Measurements from ENCODE around the gene TLR9. TPM values are rescaled to one million over a fixed set of nuclear protein-coding genes. Genes with fewer than 3 reads are reported as not detected.

The TLR9 gene
- total and polyA plus RNA-seq, 9 of the 15 experiments (the other 6 are each of a cell fraction or from before 2014, with no cell fraction given) = not detected

DNA sequence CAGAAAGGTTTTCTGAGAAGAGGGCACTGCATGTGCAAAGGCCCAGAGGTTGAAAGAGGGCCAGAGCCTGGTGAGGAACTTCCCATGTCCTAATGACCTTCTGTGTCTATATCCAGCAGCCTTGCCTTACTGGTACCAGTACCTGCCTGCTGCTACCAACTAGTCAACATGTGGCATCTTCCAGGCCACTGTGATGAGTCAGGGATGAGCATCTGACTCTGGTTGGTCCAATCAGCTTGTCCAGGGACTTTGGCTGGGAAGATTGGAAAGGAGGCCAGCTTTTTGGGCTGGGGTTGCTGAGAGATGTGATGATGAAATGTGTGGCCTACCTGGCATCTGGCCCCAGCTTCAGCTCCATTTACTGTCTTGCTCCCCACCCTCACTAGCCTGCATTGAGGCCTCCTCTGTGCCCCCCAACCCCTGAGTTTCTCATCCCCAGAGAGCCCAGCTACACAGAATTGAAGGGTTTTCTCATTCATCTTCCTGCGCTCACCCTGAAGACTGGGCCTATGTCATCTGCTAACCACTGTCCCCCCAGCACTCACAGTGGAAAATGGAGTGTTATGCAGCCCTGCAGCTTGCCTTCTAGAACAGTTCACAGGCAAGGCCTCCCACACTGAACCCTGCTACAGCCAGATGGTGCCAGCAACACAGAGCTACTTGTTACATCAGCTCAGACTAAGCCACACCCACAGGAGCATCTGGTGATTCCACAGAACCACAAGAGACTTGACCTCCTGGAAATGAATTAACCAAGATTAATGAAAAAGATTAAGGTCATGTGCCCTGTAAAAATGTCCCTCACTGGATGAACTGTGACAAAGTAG lies 14.8 kb upstream of the TLR9 start (continued):
- TF ChIP-seq COPS2 (conservative IDR thresholded peaks at IDR 0.05) (no peak), KLF1 (tag; IDR thresholded peaks at IDR 0.05) (no peak), KDM1A (IDR thresholded peaks at IDR 0.05) (0 out of 4 replicates have a peak, but pooled peaks of 1 of the 2 experiments have one; percentile 11), TAL1 (IDR thresholded peaks at IDR 0.05) (no peak), ZNF12 (CRISPR knock-in tag; IDR thresholded peaks at IDR 0.05) (peak; percentile 92; the same call in 1 of the 2 replicates), ZBED1 (IDR thresholded peaks at IDR 0.05) (no peak), SAFB2 (IDR thresholded peaks at IDR 0.05; ENCODE audit: borderline replicate concordance, low read depth, low read length, severe bottlenecking) (no peak), SREBF1 (IDR thresholded peaks at IDR 0.05; ENCODE audit: borderline replicate concordance, low read depth, low read length) (peak; percentile 94; the same call in 1 of the 2 replicates), RBFOX2 (IDR thresholded peaks at IDR 0.05; ENCODE audit: low read depth, low read length) (peak; percentile 68), NRF1 (conservative IDR thresholded peaks at IDR 0.05 in 1 of 2, IDR thresholded peaks at IDR 0.05 in 1 of 2) (peak; percentile 6 to 22; a peak in 1 of 4 replicates), FUS (optimal IDR thresholded peaks at IDR 0.05; ENCODE audit: low read depth, low read length) (no peak), ATF7 (IDR thresholded peaks at IDR 0.05) (peak; percentile 62; the same call in 1 of the 2 replicates), RFX5 (IDR thresholded peaks at IDR 0.05; ENCODE audit: low read depth, low read length) (no peak)
- TF ChIP-seq, protein P1, sequence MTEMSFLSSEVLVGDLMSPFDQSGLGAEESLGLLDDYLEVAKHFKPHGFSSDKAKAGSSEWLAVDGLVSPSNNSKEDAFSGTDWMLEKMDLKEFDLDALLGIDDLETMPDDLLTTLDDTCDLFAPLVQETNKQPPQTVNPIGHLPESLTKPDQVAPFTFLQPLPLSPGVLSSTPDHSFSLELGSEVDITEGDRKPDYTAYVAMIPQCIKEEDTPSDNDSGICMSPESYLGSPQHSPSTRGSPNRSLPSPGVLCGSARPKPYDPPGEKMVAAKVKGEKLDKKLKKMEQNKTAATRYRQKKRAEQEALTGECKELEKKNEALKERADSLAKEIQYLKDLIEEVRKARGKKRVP (CRISPR knock-in tag; IDR thresholded peaks at IDR 0.05) = peak; percentile 84
- TF ChIP-seq, protein P2, sequence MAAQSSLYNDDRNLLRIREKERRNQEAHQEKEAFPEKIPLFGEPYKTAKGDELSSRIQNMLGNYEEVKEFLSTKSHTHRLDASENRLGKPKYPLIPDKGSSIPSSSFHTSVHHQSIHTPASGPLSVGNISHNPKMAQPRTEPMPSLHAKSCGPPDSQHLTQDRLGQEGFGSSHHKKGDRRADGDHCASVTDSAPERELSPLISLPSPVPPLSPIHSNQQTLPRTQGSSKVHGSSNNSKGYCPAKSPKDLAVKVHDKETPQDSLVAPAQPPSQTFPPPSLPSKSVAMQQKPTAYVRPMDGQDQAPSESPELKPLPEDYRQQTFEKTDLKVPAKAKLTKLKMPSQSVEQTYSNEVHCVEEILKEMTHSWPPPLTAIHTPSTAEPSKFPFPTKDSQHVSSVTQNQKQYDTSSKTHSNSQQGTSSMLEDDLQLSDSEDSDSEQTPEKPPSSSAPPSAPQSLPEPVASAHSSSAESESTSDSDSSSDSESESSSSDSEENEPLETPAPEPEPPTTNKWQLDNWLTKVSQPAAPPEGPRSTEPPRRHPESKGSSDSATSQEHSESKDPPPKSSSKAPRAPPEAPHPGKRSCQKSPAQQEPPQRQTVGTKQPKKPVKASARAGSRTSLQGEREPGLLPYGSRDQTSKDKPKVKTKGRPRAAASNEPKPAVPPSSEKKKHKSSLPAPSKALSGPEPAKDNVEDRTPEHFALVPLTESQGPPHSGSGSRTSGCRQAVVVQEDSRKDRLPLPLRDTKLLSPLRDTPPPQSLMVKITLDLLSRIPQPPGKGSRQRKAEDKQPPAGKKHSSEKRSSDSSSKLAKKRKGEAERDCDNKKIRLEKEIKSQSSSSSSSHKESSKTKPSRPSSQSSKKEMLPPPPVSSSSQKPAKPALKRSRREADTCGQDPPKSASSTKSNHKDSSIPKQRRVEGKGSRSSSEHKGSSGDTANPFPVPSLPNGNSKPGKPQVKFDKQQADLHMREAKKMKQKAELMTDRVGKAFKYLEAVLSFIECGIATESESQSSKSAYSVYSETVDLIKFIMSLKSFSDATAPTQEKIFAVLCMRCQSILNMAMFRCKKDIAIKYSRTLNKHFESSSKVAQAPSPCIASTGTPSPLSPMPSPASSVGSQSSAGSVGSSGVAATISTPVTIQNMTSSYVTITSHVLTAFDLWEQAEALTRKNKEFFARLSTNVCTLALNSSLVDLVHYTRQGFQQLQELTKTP (IDR thresholded peaks at IDR 0.05; ENCODE audit: low read depth in 1 of 2, partially characterized antibody in 2 of 2) = no peak
- TF ChIP-seq, protein P3, sequence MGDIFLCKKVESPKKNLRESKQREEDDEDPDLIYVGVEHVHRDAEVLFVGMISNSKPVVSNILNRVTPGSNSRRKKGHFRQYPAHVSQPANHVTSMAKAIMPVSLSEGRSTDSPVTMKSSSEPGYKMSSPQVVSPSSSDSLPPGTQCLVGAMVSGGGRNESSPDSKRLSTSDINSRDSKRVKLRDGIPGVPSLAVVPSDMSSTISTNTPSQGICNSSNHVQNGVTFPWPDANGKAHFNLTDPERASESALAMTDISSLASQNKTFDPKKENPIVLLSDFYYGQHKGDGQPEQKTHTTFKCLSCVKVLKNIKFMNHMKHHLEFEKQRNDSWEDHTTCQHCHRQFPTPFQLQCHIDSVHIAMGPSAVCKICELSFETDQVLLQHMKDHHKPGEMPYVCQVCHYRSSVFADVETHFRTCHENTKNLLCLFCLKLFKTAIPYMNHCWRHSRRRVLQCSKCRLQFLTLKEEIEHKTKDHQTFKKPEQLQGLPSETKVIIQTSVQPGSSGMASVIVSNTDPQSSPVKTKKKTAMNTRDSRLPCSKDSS (IDR thresholded peaks at IDR 0.05; ENCODE audit: low read depth, partially characterized antibody) = no peak
- TF ChIP-seq, protein P4, sequence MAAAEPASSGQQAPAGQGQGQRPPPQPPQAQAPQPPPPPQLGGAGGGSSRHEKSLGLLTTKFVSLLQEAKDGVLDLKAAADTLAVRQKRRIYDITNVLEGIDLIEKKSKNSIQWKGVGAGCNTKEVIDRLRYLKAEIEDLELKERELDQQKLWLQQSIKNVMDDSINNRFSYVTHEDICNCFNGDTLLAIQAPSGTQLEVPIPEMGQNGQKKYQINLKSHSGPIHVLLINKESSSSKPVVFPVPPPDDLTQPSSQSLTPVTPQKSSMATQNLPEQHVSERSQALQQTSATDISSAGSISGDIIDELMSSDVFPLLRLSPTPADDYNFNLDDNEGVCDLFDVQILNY (CRISPR knock-in tag; IDR thresholded peaks at IDR 0.05) = no peak
- TF ChIP-seq, protein P5, sequence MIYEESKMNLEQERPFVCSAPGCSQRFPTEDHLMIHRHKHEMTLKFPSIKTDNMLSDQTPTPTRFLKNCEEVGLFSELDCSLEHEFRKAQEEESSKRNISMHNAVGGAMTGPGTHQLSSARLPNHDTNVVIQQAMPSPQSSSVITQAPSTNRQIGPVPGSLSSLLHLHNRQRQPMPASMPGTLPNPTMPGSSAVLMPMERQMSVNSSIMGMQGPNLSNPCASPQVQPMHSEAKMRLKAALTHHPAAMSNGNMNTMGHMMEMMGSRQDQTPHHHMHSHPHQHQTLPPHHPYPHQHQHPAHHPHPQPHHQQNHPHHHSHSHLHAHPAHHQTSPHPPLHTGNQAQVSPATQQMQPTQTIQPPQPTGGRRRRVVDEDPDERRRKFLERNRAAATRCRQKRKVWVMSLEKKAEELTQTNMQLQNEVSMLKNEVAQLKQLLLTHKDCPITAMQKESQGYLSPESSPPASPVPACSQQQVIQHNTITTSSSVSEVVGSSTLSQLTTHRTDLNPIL (CRISPR knock-in tag; IDR thresholded peaks at IDR 0.05) = no peak

All from K562 (cell line).